Peyer's patch (tissue), 4 donors: ENCODE measurements around the gene NUDT22. TPM values are rescaled to one million over a fixed set of nuclear protein-coding genes. Genes with fewer than 3 reads are reported as not detected.

ENCODE experiments used
- DNase-seq, 3 donors: peaks; one replicate each; pipeline ENCODE4 v3.0.0-alpha.2; 2017 to 2019
- H3K27ac ChIP-seq, 4 donors: fragments of 200-600 bp; sonication (generic); one replicate each; pipeline ENCODE4 v1.5.1; 2016 to 2019
- H3K27me3 ChIP-seq, 2 donors: fragments of 200-600 bp; sonication (generic); one replicate each; pipeline ENCODE4 v1.5.1; 2019
- H3K36me3 ChIP-seq, 3 donors: fragments of 200-600 bp; sonication (generic); one replicate each; pipeline ENCODE4 v1.5.1; 2016 to 2019
- H3K4me1 ChIP-seq, 4 donors: fragments of 200-600 bp; sonication (generic); one replicate each; pipeline ENCODE4 v1.5.1; 2016 to 2019
- H3K4me3 ChIP-seq, 4 donors: fragments of 200-600 bp; sonication (generic); 1 replicate in 3 of 4; 2 replicates in 1 of 4; pipeline ENCODE4 v1.5.1; 2016 to 2019; ENCODE audit warnings: mild to moderate bottlenecking in 1 of 4
- H3K9me3 ChIP-seq, 4 donors: fragments of 200-600 bp; sonication (generic); one replicate each; pipeline ENCODE4 v1.5.1; 2016 to 2019; ENCODE audit warnings: mild to moderate bottlenecking in 1 of 4
- CTCF ChIP-seq, 6 experiments: fragments of 450-650 bp in 4 of 6; fragments of 200-600 bp in 2 of 6; sonication (generic) in 1 of 6; IDR thresholded peaks; one replicate each; pipeline ENCODE4 v1.5.1; 2017 to 2019; ENCODE audit warnings: antibody characterized with exemption in 6 of 6, mild to moderate bottlenecking in 3 of 6, moderate library complexity in 1 of 6
- POLR2A ChIP-seq, 2 donors: fragments of 450-650 bp; IDR thresholded peaks; one replicate each; pipeline ENCODE4 v1.5.1; 2017; ENCODE audit warnings: antibody characterized with exemption in 2 of 2, mild to moderate bottlenecking in 2 of 2, moderate library complexity in 2 of 2
- total RNA-seq, 4 donors: library from RNA; depleted of rRNA; stranded (reverse); fragments of >200 nt; gene quantifications; one replicate each; pipeline ENCODE4 v1.1.0, GENCODE V29; 2016

Gene NUDT22
- total RNA-seq, 4 donors from 2014 or later: 145 to 190 (median 156) TPM

- no peak overlapping the region for H3K4me3 ChIP-seq
- peak overlapping the region in 1 of 4 donors; percentile 30 for H3K27ac ChIP-seq
- H3K9me3 ChIP-seq: no peaks in the 10 kb centered on the region
- H3K4me1 ChIP-seq: peaks cover 7 to 57% (median 12%) of the 10 kb centered on the region in 4 donors
- TF ChIP-seq CTCF (IDR thresholded peaks at IDR 0.05) (no peak), POLR2A (IDR thresholded peaks at IDR 0.05) (no peak)
- no peak for DNase-seq
- no peaks in the 10 kb centered on the region for H3K27me3 ChIP-seq
- peaks cover 0 to 66% (median 0%) of the 10 kb centered on the region in 3 donors for H3K36me3 ChIP-seq
Observed at GRCh38 chr11:64265176-64266160, 39.4 kb downstream of the NUDT22 start.

GRCh38 chr11:64266339-64266738 lies 40.3 kb downstream of the NUDT22 start:
- H3K9me3 ChIP-seq: no peaks in the 10 kb centered on the region
- DNase-seq: no peak
- TF ChIP-seq CTCF (IDR thresholded peaks at IDR 0.05) (no peak), POLR2A (IDR thresholded peaks at IDR 0.05) (no peak)
- no peaks in the 10 kb centered on the region for H3K27me3 ChIP-seq
- H3K27ac ChIP-seq: peak overlapping the region in 1 of 4 donors; percentile 39
- peaks cover 0 to 60% (median 0%) of the 10 kb centered on the region in 3 donors for H3K36me3 ChIP-seq
- H3K4me3 ChIP-seq: no peak overlapping the region
- peaks cover 7 to 57% (median 12%) of the 10 kb centered on the region in 4 donors for H3K4me1 ChIP-seq

GRCh38 chr11:64267207-64267945 lies 41.3 kb downstream of the NUDT22 start:
- no peak overlapping the region for H3K4me3 ChIP-seq
- H3K4me1 ChIP-seq: peaks cover 7 to 65% (median 12%) of the 10 kb centered on the region in 4 donors
- TF ChIP-seq CTCF (IDR thresholded peaks at IDR 0.05) (no peak), POLR2A (IDR thresholded peaks at IDR 0.05) (no peak)
- peak overlapping the region in 3 of 4 donors; percentile 90 to 98 (median 96) for H3K27ac ChIP-seq
- H3K27me3 ChIP-seq: no peaks in the 10 kb centered on the region
- peak in 1 of 3 donors; percentile 67 for DNase-seq
- H3K9me3 ChIP-seq: no peaks in the 10 kb centered on the region
- H3K36me3 ChIP-seq: peaks cover 0 to 49% (median 0%) of the 10 kb centered on the region in 3 donors

- peak in 2 of 3 donors; percentile 73 to 81 for DNase-seq
- Histone ChIP-seq H3K4me3 (peak overlapping the region; percentile 62 to 87 (median 78)), H3K9me3 (no peaks in the 10 kb centered on the region), H3K27ac (peak overlapping the region; percentile 90 to 98 (median 94)), H3K36me3 (peaks cover 0 to 40% (median 0%) of the 10 kb centered on the region in 3 donors), H3K27me3 (no peaks in the 10 kb centered on the region), H3K4me1 (peaks cover 7 to 71% (median 12%) of the 10 kb centered on the region in 4 donors)
- peak in 1 of 2 donors; percentile 35 for TF ChIP-seq POLR2A (IDR thresholded peaks at IDR 0.05)
- TF ChIP-seq CTCF (IDR thresholded peaks at IDR 0.05): peak in 2 of 6 experiments; percentile 18 to 26
Observed at GRCh38 chr11:64268025-64268892, 42.2 kb downstream of the NUDT22 start.
